Measurements from ENCODE around the gene KRT82. TPM values are rescaled to one million over a fixed set of nuclear protein-coding genes. Genes with fewer than 3 reads are reported as not detected.
A peak's percentile ranks its signal among the peaks of the same experiment; 100 is the strongest.

The KRT82 gene
- polyA plus RNA-seq, 1 experiment, result not detected

DNA sequence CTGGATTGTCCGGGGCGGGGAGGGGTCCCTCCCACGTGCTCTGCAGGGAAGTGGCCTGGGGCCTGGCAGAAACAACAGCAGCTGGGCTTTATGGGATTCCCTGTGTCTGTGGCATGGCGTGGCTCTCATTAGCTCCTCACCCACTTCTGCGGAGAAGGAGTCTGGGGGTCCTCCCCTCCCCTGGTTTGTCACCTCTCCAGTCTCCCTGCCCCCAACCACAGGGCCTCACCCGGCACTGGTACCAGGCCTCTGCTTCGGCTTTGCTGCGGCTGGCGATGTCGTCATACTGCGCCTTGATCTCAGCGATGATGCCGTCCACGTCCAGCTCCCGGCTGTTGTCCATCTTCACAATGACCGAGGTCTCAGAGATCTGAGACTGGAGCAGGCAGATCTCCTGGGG, 6.4 kb downstream of the KRT82 start:
- no peak for DNase-seq (ENCODE audit: low read depth, low spot score)
- no peak overlapping the region for H3K27ac ChIP-seq (ENCODE audit: low read depth, low read length)
- no peak overlapping the region for H3K4me3 ChIP-seq (ENCODE audit: low read depth, low read length)
- TF ChIP-seq, protein P1, sequence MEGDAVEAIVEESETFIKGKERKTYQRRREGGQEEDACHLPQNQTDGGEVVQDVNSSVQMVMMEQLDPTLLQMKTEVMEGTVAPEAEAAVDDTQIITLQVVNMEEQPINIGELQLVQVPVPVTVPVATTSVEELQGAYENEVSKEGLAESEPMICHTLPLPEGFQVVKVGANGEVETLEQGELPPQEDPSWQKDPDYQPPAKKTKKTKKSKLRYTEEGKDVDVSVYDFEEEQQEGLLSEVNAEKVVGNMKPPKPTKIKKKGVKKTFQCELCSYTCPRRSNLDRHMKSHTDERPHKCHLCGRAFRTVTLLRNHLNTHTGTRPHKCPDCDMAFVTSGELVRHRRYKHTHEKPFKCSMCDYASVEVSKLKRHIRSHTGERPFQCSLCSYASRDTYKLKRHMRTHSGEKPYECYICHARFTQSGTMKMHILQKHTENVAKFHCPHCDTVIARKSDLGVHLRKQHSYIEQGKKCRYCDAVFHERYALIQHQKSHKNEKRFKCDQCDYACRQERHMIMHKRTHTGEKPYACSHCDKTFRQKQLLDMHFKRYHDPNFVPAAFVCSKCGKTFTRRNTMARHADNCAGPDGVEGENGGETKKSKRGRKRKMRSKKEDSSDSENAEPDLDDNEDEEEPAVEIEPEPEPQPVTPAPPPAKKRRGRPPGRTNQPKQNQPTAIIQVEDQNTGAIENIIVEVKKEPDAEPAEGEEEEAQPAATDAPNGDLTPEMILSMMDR (IDR thresholded peaks at IDR 0.05; ENCODE audit: low read depth, low read length), result no peak
- CTCF ChIA-PET, result no interaction called here
- H3K27me3 ChIP-seq (ENCODE audit: control insufficient read depth, insufficient read depth, low read length), result peaks cover 22% of the 10 kb centered on the region
- POLR2A ChIA-PET, result no interaction called here
- no peaks in the 10 kb centered on the region for H3K9me3 ChIP-seq (ENCODE audit: control insufficient read depth, insufficient read depth, low read length)

DNA sequence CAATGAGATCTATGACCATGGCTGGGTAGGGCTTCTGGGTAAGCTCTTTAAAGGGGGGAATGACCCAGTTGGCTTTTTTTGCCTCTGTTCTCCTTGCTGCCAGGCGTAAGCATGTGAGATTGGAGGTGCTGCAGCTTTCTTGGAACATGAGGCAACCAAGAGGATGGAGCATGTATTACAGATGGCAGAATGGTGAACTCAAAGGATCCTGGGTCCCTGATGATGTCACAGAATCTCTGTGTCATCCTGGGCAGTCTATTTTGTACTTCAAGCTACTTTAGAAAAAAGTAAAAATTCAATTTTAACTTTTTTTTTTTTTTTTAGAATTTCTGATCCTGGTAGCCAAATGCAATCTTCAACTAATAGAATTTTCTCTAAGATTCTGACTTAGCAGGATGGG, 8.0 kb downstream of the KRT82 start:
- Histone ChIP-seq H3K27ac (ENCODE audit: low read depth, low read length) (no peak overlapping the region), H3K27me3 (ENCODE audit: control insufficient read depth, insufficient read depth, low read length) (peaks cover 28% of the 10 kb centered on the region), H3K4me3 (ENCODE audit: low read depth, low read length) (no peak overlapping the region), H3K9me3 (ENCODE audit: control insufficient read depth, insufficient read depth, low read length) (no peaks in the 10 kb centered on the region)
- ChIA-PET POLR2A (no interaction called here), CTCF (interaction anchor here (0.6 to 1.3 kb wide), 2 partner anchors 26 to 481 kb away, joined by 5 read pairs; no protein-coding TSS in a partner anchor)
- no peak for DNase-seq (ENCODE audit: low read depth, low spot score)
- TF ChIP-seq, protein P1 (IDR thresholded peaks at IDR 0.05; ENCODE audit: low read depth, low read length), result no peak

- no peaks in the 10 kb centered on the region for H3K9me3 ChIP-seq (ENCODE audit: control insufficient read depth, insufficient read depth, low read length)
- no peak overlapping the region for H3K27ac ChIP-seq (ENCODE audit: low read depth, low read length)
- CTCF ChIA-PET, result interaction anchor here (1.1 to 1.7 kb wide), 2 partner anchors 25 to 240 kb away, joined by 3 to 7 read pairs; no protein-coding TSS in a partner anchor
- TF ChIP-seq, protein P1 (IDR thresholded peaks at IDR 0.05; ENCODE audit: low read depth, low read length), result no peak
- POLR2A ChIA-PET, result no interaction called here
- no peak overlapping the region for H3K4me3 ChIP-seq (ENCODE audit: low read depth, low read length)
- DNase-seq (ENCODE audit: low read depth, low spot score), result no peak
- peaks cover 31% of the 10 kb centered on the region for H3K27me3 ChIP-seq (ENCODE audit: control insufficient read depth, insufficient read depth, low read length)
Measured at GRCh38 chr12:52396656-52397055, 9.5 kb downstream of the KRT82 start.

DNA sequence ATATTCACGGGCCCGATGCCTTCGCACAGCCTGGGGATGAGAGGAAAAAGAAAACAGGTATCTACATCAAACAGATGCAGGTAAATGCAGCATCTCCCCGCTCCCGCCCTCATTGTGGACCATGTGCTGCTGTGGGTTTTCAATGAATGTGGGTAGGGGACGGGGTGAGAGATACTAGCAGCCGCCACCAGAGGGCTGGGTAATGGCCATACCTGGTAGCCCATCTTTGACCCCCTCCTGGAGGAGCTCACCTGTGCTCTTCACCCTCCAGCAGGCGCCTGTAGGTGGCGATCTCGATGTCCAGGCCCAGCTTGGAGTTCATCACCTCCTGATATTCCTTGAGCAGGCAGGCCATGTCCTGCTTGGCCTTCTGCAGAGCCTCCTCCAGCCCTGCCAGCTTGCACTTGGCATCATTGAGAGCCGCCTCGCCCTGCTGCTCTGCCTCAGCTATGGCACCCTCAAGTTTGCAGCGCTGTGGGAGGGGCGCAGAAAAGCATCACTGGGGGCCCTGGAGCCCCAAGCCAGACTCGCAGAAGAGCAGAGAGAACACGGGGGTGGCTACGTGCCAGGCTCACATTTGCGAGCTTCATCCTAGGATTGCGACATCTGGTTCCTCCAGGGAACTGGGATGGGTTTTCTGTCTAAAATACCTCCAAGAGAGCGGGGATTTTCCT, 10.2 kb downstream of the KRT82 start:
- H3K4me3 ChIP-seq (ENCODE audit: low read depth, low read length), result no peak overlapping the region
- H3K9me3 ChIP-seq (ENCODE audit: control insufficient read depth, insufficient read depth, low read length), result no peaks in the 10 kb centered on the region
- H3K27me3 ChIP-seq (ENCODE audit: control insufficient read depth, insufficient read depth, low read length), result peaks cover 29% of the 10 kb centered on the region
- DNase-seq (ENCODE audit: low read depth, low spot score), result no peak
- CTCF ChIA-PET, result interaction anchor here (1.1 to 1.7 kb wide), 2 partner anchors 24 to 239 kb away, joined by 3 to 7 read pairs; no protein-coding TSS in a partner anchor
- POLR2A ChIA-PET, result no interaction called here
- TF ChIP-seq, protein P1 (IDR thresholded peaks at IDR 0.05; ENCODE audit: low read depth, low read length), result peak; percentile 18; the same call in 1 of the 2 replicates
- no peak overlapping the region for H3K27ac ChIP-seq (ENCODE audit: low read depth, low read length)

GRCh38 chr12:52394836-52395405, 11.2 kb downstream of the KRT82 start:
- TF ChIP-seq, protein P1 (IDR thresholded peaks at IDR 0.05; ENCODE audit: low read depth, low read length), result no peak
- ChIA-PET POLR2A (no interaction called here), CTCF (interaction anchor here (1.7 kb wide), 1 partner anchor 23 kb away, joined by 7 read pairs; no protein-coding TSS in a partner anchor)
- H3K27ac ChIP-seq (ENCODE audit: low read depth, low read length), result no peak overlapping the region
- no peak for DNase-seq (ENCODE audit: low read depth, low spot score)
- H3K27me3 ChIP-seq (ENCODE audit: control insufficient read depth, insufficient read depth, low read length), result peaks cover 29% of the 10 kb centered on the region
- no peaks in the 10 kb centered on the region for H3K9me3 ChIP-seq (ENCODE audit: control insufficient read depth, insufficient read depth, low read length)
- no peak overlapping the region for H3K4me3 ChIP-seq (ENCODE audit: low read depth, low read length)

All from AG04450 (cell line).